Left forelimb (tissue), 1 donor: ENCODE results near the gene DLGAP5.

ENCODE experiments used
- DNase-seq: peaks from one replicate; pipeline ENCODE4 v3.0.0-alpha.2; 2018; ENCODE audit warnings: low spot score

The DLGAP5 gene

DNA sequence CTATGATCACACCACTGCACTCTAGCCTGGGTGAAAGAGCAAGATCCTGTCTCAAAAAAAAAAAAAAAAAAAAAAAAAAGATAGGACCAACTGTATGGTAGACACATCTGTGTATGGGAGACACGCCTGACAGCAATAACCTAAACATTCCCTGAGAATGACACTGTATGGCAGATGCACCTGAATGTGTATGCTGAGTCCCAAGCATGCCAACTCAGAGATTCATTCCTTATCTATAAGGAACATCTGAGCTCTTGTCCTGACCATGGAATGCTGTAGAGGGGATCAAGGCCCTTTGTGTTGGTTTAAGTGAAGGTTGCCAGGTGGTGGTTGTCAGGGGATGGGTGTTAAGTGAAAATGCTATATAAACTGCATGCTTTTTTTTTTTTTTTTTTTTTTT, 81.5 kb downstream of the DLGAP5 start:
- no peak for DNase-seq

DNA sequence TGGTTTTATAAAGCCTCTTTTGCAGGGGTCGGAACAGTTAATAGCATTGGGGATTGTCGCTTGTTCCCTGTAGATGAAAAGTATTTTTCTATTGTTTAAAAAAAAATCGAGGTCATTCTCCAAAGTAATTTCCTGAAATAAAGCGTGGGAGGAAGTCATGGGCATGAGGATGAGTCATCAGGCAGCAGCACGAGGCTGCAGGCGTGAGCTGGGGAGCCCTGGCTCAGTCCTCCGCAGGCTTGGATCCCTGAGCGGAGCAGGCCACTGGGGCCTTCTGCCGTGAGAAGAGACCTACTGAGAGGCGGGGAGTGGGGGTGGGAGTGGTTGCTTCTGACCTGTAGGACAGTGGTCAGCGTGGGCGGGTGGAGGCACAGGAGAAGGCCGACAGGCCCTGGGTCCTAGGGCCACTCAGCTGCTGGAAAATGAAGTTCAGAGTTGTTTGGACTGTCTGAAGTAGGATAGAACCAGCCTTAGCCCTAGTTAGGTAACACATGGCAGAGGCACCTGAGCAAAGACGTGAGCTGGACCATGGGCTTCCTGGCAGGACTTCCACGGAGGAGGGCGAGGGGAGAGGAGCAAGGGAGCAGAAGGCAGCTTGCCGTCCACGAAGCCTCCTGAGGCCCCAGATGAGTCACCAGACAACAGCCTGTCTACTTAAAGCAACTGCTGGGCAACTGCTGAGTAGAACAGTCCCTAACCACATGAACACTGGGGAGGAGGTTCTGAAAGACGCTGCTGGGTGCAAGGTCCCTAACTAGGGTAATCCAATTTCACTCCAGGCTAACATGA, 83.4 kb downstream of the DLGAP5 start:
- no peak for DNase-seq

DNA sequence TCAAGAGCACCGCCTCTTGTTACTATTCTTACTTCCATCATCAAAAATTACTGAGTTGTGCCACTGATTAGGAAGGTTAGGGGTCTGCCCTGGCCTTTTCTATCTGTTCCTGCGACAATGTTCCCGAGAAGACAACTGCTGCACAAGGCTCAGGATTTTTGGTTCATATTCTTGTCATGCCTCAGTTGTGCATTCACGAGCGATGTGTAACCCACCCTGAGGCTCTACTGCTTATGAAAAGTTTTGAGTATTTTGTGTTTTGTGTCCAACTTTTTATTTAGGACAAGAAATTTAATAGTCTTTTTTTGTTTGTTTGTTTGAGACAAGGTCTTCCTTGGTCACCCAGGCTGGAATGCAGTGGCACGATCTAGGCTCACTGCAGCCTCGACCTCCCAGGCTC, 85.4 kb downstream of the DLGAP5 start:
- no peak for DNase-seq

DNA sequence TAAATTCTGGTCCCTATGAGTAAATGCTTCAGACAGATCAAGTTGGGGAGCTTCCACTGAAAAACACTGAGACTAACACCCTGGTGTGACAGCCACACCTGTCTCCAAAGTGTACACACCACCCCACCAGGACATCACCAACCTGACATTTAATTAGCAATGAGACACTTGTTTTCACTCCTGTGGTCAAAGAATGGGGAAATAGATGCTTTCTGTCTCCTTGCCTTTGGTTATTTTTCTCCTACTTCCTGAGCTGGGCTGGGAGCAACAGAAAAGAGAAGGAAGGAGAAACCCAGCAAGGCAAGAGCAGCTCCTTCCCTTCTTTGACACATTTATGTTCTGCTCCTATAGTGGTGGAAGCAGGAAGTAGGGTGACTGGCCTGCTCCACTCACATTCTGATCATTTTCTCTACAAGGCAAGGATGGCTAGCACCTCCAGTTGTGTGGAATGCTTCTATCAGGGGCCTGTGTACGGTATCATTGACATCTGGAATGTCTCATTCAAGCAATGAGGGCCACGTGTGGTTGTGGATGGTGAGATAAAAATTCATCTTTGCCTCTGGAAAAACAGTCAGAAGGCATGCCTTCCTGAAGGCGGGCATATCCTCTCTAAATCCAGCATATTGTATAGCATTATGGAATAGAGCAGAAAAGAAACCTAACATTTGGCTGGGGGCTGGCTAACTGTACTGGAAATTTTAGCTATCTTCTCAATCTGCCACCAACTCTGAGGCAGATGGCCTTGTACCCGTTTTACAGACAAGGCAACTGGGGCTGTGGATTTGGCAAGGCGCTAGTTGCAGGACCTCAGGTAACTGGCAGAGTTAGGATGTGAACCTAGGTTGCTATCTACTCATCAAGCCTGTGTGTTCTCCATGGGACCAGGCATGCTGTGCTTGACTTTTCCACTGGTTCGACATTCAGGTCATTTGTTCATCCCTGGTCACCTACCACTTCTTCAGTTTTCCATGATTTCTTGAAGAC, 87.1 kb downstream of the DLGAP5 start:
- no peak for DNase-seq

DNA sequence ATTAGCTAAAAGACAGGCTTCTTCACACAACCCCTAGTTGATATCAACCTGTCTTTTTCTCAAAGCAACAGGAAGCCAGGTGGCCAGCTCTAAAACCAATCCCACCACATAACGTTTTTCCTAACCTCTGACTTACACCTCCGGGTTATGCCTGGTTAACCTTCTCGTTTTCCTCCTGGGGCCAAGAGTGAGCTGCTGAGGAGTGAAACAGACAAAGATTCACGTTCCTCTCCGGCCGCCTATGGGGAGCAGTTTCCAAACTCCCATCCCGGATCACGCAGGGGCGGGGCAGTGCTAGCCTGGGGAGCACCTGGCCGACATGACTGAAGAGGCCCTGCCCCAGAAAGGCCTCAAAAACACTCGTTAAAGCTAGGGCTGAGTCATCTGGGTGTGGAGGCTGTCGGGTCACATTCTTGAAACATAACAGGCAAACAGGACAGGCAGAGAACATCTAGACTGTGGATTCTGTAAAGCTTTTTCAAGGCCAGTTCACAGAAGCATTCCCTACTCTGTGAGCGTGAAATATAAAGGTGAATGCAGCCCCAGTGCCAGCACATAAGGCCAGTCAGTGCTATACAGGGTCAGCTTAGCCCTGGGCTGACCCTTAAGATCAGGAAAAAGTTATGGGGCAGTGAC, 88.3 kb downstream of the DLGAP5 start:
- DNase-seq: peak; percentile 75

DNA sequence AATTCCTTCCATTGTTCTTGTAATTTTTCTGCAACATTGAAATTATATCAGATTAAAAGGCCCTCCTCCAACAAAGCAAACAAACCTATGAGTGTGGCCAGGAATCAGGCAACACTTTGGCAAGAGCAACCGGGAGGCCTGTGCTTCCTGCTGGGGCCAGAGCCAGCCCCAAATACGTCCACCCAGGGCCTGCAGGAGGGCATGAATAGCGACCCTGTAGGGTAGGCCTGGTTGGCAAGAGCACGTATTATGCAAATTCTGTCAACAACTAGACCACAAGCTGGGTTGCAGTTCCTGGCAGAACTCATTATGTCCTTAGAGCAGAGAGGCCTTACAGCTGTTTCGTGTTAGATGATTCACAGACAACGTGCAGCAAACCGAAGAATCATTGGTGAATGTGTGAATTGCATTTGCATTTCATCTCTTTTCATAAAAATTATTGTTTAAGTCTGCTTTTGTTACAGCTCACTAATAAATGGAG, 89.2 kb downstream of the DLGAP5 start:
- peak; percentile 81 for DNase-seq

DNA sequence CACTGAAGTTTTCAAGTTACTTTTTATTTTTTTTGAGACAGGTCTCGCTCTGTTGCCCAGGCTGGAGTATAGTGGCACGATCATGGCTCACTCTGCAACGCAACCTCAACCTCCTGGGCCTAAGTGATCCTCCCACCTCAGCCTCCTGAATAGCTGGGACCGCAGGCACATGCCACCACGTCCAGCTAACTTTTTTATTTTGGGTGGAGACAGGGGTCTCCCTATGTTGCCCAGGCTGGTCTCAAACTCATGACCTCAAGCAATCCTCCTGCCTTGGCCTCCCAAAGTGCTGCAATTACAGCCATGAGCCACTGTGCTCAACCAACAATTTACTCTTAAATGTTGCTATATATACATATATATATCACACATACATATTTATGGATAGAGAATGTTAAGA, 89.7 kb downstream of the DLGAP5 start:
- DNase-seq: no peak

DNA sequence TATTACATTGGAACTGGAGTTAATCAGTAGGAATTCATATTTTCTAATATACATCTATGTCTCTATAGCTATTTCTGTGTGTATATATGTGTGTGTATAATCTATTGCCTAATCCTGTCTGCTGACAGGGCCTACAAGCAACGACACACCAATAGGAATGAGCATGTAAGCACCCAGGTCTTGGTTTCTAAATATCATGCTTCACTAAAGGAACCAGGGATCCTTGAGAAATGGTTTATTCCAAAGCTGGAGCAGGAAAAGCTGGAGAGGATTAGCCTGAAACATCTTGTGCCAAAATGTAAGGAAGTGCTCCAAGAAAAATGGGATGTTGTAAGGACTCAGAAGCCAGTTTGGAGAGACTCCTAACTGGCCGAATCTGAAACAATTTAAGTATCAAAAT, 91.6 kb downstream of the DLGAP5 start:
- DNase-seq: no peak

DNA sequence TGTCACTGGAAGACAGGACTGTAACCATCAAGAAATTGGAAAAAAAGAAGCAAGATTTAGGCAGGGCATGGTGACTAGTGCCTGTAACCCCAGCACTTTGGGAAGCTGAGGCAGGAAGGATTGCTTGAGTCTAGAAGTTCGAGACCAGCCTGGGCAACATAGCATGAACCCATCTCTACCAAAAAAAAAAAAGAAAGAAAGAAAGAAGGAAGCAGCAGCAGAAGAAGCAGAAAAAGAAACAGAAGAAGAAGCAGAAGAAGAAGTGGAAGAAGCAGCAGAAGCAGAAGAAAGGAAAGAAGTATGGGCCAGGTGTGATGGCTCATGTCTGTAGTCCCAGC, 92.9 kb downstream of the DLGAP5 start:
- no peak for DNase-seq
